HepG2 (cell line): ENCODE measurements around the gene GNG7. TPM values are rescaled to one million over a fixed set of nuclear protein-coding genes. Genes with fewer than 3 reads are reported as not detected.

Experiments used
- ATF7 ChIP-seq, 2 experiments: fragments of 450-650 bp in 1 of 2; sonication (generic) in 1 of 2; formaldehyde crosslinking in 1 of 2; IDR thresholded peaks; 2 replicates each; pipeline versions ENCODE4 v1.4.0 to v1.6.1; 2016 to 2020; ENCODE audit warnings: antibody characterized with exemption in 1 of 2, mild to moderate bottlenecking in 1 of 2, missing genetic modification reagents in 1 of 2
- DPF2 ChIP-seq: sonication (generic); formaldehyde crosslinking; IDR thresholded peaks from 2 replicates; pipeline ENCODE4 v1.4.0; 2020; ENCODE audit warnings: mild to moderate bottlenecking, low read depth, missing genetic modification reagents, borderline replicate concordance
- FOXA3 ChIP-seq: IDR thresholded peaks from 2 replicates; pipeline ENCODE4 v1.6.1; 2016; ENCODE audit warnings: missing genetic modification reagents, missing compliant biosample characterization
- HOMEZ ChIP-seq: IDR thresholded peaks from 2 replicates; pipeline ENCODE4 v1.6.1; 2016; ENCODE audit warnings: low read depth
- IRF2 ChIP-seq: IDR thresholded peaks from 2 replicates; pipeline ENCODE4 v1.6.1; 2018; ENCODE audit warnings: missing genetic modification reagents, missing compliant biosample characterization
- ISL2 ChIP-seq: sonication (generic); formaldehyde crosslinking; IDR thresholded peaks from 2 replicates; pipeline ENCODE4 v1.5.0; 2020; ENCODE audit warnings: missing genetic modification reagents
- MED1 ChIP-seq: sonication (generic); formaldehyde crosslinking; IDR thresholded peaks from 2 replicates; pipeline ENCODE4 v1.4.0; 2020; ENCODE audit warnings: missing genetic modification reagents
- SALL1 ChIP-seq: sonication (generic); formaldehyde crosslinking; IDR thresholded peaks from 2 replicates; pipeline ENCODE4 v1.8.0; 2022; ENCODE audit warnings: mild to moderate bottlenecking, missing genetic modification reagents
- U2AF2 ChIP-seq: fragments of 200-400 bp; formaldehyde crosslinking; IDR thresholded peaks from 2 replicates; pipeline ENCODE4 v1.6.1; 2017; ENCODE audit warnings: low read depth, mild to moderate bottlenecking, low read length
- ZBTB14 ChIP-seq: sonication (generic); formaldehyde crosslinking; IDR thresholded peaks from 2 replicates; pipeline ENCODE4 v1.4.0; 2020; ENCODE audit warnings: missing genetic modification reagents
- ZFX ChIP-seq: sonication (generic); formaldehyde crosslinking; IDR thresholded peaks from 2 replicates; pipeline ENCODE4 v1.4.0; 2020; ENCODE audit warnings: mild to moderate bottlenecking, low read depth, missing genetic modification reagents, moderate library complexity
- ZNF12 ChIP-seq: sonication (generic); formaldehyde crosslinking; IDR thresholded peaks from 2 replicates; pipeline ENCODE4 v1.5.0; 2020; ENCODE audit warnings: missing genetic modification reagents
- ZNF451 ChIP-seq: sonication (generic); formaldehyde crosslinking; IDR thresholded peaks from 2 replicates; pipeline ENCODE4 v1.5.0; 2020; ENCODE audit warnings: mild to moderate bottlenecking, missing genetic modification reagents
- ZNF605 ChIP-seq: sonication (generic); formaldehyde crosslinking; IDR thresholded peaks from 2 replicates; pipeline ENCODE4 v1.8.0; 2022; ENCODE audit warnings: mild to moderate bottlenecking, missing genetic modification reagents
- ZNF691 ChIP-seq: sonication (generic); formaldehyde crosslinking; IDR thresholded peaks from 2 replicates; pipeline ENCODE4 v1.4.0; 2020; ENCODE audit warnings: missing genetic modification reagents, low read depth, mild to moderate bottlenecking, borderline replicate concordance
- ZNF780A ChIP-seq: sonication (generic); formaldehyde crosslinking; IDR thresholded peaks from 2 replicates; pipeline ENCODE4 v1.8.0; 2022; ENCODE audit warnings: mild to moderate bottlenecking, missing genetic modification reagents, moderate library complexity
- ZSCAN9 ChIP-seq: IDR thresholded peaks from 2 replicates; pipeline ENCODE4 v1.6.1; 2016; ENCODE audit warnings: borderline replicate concordance
- polyA plus RNA-seq, 8 experiments: library from polyadenylated mRNA; depleted of rRNA in 3 of 8; stranded (reverse) in 7 of 8; unstranded in 1 of 8; fragments of >200 nt; fragmentation: Illumina TruSeq in 4 of 8; extraction: Trizol in 4 of 8; gene quantifications; 2 replicates each; pipeline versions ENCODE4 v1.2.1 to v1.2.3, GENCODE V29; 2011 to 2016; ENCODE audit warnings: low read depth in 4 of 8, missing spikeins in 1 of 8, mixed read lengths in 1 of 8; ENCODE audit not compliant: insufficient read depth in 1 of 8
- total RNA-seq, 5 experiments: library from RNA; depleted of rRNA; stranded (reverse); fragments of >200 nt; fragmentation: Illumina TruSeq; extraction: Trizol; gene quantifications; 2 replicates each; pipeline ENCODE4 v1.2.3, GENCODE V29; 2016; ENCODE audit warnings: low read depth in 1 of 5
- TF ChIP-seq, protein P1 (sequence below): sonication (generic); formaldehyde crosslinking; IDR thresholded peaks from 2 replicates; pipeline ENCODE4 v1.4.0; 2020; ENCODE audit warnings: mild to moderate bottlenecking, missing genetic modification reagents
- TF ChIP-seq, protein P2 (sequence below): sonication (generic); formaldehyde crosslinking; IDR thresholded peaks from 2 replicates; pipeline ENCODE4 v1.4.0; 2020; ENCODE audit warnings: mild to moderate bottlenecking, low read depth, missing genetic modification reagents
- TF ChIP-seq, protein P3 (sequence below): sonication (generic); formaldehyde crosslinking; IDR thresholded peaks from 2 replicates; pipeline ENCODE4 v1.4.0; 2020; ENCODE audit warnings: missing genetic modification reagents
- TF ChIP-seq, protein P4 (sequence below): IDR thresholded peaks from 2 replicates; pipeline ENCODE4 v1.6.1; 2016; ENCODE audit warnings: control low read depth

The GNG7 gene
- total and polyA plus RNA-seq, 2 of the 13 experiments (the other 11 are each of a cell fraction or from before 2014, with no cell fraction given) = 1.4 to 3.3 TPM

GRCh38 chr19:2636897-2637683 is 65.4 kb downstream of the GNG7 start (continued):
- no peak for TF ChIP-seq ZNF691 (CRISPR knock-in tag)
- TF ChIP-seq ZNF605 (CRISPR knock-in tag) = 0 out of 2 replicates have a peak, but pooled peaks have one; percentile 30
- TF ChIP-seq, protein P1, sequence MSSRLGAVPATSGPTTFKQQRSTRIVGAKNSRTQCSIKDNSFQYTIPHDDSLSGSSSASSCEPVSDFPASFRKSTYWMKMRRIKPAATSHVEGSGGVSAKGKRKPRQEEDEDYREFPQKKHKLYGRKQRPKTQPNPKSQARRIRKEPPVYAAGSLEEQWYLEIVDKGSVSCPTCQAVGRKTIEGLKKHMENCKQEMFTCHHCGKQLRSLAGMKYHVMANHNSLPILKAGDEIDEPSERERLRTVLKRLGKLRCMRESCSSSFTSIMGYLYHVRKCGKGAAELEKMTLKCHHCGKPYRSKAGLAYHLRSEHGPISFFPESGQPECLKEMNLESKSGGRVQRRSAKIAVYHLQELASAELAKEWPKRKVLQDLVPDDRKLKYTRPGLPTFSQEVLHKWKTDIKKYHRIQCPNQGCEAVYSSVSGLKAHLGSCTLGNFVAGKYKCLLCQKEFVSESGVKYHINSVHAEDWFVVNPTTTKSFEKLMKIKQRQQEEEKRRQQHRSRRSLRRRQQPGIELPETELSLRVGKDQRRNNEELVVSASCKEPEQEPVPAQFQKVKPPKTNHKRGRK (CRISPR knock-in tag) = no peak
- no peak for TF ChIP-seq ZNF780A (CRISPR knock-in tag)
- peak; percentile 56; the same call in 1 of the 2 replicates for TF ChIP-seq ZFX (CRISPR knock-in tag)
- TF ChIP-seq, protein P2, sequence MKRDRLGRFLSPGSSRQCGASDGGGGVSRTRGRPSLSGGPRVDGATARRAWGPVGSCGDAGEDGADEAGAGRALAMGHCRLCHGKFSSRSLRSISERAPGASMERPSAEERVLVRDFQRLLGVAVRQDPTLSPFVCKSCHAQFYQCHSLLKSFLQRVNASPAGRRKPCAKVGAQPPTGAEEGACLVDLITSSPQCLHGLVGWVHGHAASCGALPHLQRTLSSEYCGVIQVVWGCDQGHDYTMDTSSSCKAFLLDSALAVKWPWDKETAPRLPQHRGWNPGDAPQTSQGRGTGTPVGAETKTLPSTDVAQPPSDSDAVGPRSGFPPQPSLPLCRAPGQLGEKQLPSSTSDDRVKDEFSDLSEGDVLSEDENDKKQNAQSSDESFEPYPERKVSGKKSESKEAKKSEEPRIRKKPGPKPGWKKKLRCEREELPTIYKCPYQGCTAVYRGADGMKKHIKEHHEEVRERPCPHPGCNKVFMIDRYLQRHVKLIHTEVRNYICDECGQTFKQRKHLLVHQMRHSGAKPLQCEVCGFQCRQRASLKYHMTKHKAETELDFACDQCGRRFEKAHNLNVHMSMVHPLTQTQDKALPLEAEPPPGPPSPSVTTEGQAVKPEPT (CRISPR knock-in tag) = no peak
- TF ChIP-seq ZSCAN9 = no peak
- no peak for TF ChIP-seq FOXA3 (CRISPR knock-in tag)
- TF ChIP-seq, protein P3, sequence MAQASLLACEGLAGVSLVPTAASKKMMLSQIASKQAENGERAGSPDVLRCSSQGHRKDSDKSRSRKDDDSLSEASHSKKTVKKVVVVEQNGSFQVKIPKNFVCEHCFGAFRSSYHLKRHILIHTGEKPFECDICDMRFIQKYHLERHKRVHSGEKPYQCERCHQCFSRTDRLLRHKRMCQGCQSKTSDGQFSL (CRISPR knock-in tag) = peak; percentile 77
- TF ChIP-seq ATF7 (IDR thresholded peaks at IDR 0.05) = no peak
- no peak for TF ChIP-seq ATF7 (CRISPR knock-in tag; IDR thresholded peaks at IDR 0.05)
- TF ChIP-seq, protein P4, sequence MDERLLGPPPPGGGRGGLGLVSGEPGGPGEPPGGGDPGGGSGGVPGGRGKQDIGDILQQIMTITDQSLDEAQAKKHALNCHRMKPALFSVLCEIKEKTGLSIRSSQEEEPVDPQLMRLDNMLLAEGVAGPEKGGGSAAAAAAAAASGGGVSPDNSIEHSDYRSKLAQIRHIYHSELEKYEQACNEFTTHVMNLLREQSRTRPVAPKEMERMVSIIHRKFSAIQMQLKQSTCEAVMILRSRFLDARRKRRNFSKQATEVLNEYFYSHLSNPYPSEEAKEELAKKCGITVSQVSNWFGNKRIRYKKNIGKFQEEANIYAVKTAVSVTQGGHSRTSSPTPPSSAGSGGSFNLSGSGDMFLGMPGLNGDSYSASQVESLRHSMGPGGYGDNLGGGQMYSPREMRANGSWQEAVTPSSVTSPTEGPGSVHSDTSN = no peak
- TF ChIP-seq MED1 (CRISPR knock-in tag) = 0 out of 2 replicates have a peak, but pooled peaks have one; percentile 33
- 0 out of 2 replicates have a peak, but pooled peaks have one; percentile 43 for TF ChIP-seq SALL1 (CRISPR knock-in tag)
- no peak for TF ChIP-seq HOMEZ
- no peak for TF ChIP-seq ZNF12 (CRISPR knock-in tag)
- no peak for TF ChIP-seq DPF2 (CRISPR knock-in tag)
- TF ChIP-seq ZNF451 (CRISPR knock-in tag) = no peak
- no peak for TF ChIP-seq IRF2 (CRISPR knock-in tag)
- TF ChIP-seq ZBTB14 = no peak
- TF ChIP-seq U2AF2 = no peak
- 0 out of 2 replicates have a peak, but pooled peaks have one; percentile 35 for TF ChIP-seq ISL2
